HAP-1 (cell line): Measurements from ENCODE around the gene CDKAL1.

Experiments used
- DNase-seq, 2 experiments: peaks; one replicate each; pipeline ENCODE4 v3.0.0-alpha.2; 2016 to 2020; ENCODE audit warnings: low spot score in 2 of 2
- H3K27me3 ChIP-seq: fragments of 250-450 bp; sonication (Bioruptor Pico); 2 replicates; pipeline ENCODE4 v1.5.1; 2020; ENCODE audit warnings: low read depth, mild to moderate bottlenecking, moderate library complexity
- H3K36me3 ChIP-seq: fragments of 250-450 bp; sonication (Bioruptor Pico); replicated peaks from 2 replicates; pipeline ENCODE4 v1.5.1; 2020; ENCODE audit warnings: mild to moderate bottlenecking
- H3K4me1 ChIP-seq: fragments of 250-450 bp; sonication (Bioruptor Pico); 2 replicates; pipeline ENCODE4 v1.5.1; 2020; ENCODE audit warnings: mild to moderate bottlenecking
- H3K4me3 ChIP-seq: fragments of 250-450 bp; sonication (Bioruptor Pico); 2 replicates; pipeline ENCODE4 v1.5.1; 2020; ENCODE audit warnings: mild to moderate bottlenecking, moderate library complexity
- H3K9me3 ChIP-seq: fragments of 250-450 bp; sonication (Bioruptor Pico); 2 replicates; pipeline ENCODE4 v1.5.1; 2020; ENCODE audit warnings: mild to moderate bottlenecking, moderate library complexity
- in situ Hi-C: fragments of 300-500 bp; cut with MboI; formaldehyde crosslinking; loops from 3 replicates; pipeline ENCODE4 v1.14.3; 2020; ENCODE audit warnings: low sequenced_read_pairs, inconsistent platforms, mixed read lengths

The CDKAL1 gene

GRCh38 chr6:21098134-21098533 lies 563.9 kb downstream of the CDKAL1 start:
- H3K9me3 ChIP-seq, result no peaks in the 10 kb centered on the region
- H3K4me1 ChIP-seq, result peaks cover 27% of the 10 kb centered on the region
- H3K36me3 ChIP-seq, result no peaks in the 10 kb centered on the region
- no peak overlapping the region for H3K4me3 ChIP-seq
- no peaks in the 10 kb centered on the region for H3K27me3 ChIP-seq
- in situ Hi-C loops, result no loop called here
- DNase-seq, result no peak

GRCh38 chr6:21098744-21099143 lies 564.5 kb downstream of the CDKAL1 start:
- no peaks in the 10 kb centered on the region for H3K27me3 ChIP-seq
- H3K36me3 ChIP-seq, result no peaks in the 10 kb centered on the region
- H3K4me1 ChIP-seq, result peaks cover 27% of the 10 kb centered on the region
- in situ Hi-C loops, result no loop called here
- H3K4me3 ChIP-seq, result no peak overlapping the region
- DNase-seq, result no peak
- no peaks in the 10 kb centered on the region for H3K9me3 ChIP-seq

GRCh38 chr6:21099338-21100314 lies 565.4 kb downstream of the CDKAL1 start:
- Histone ChIP-seq H3K4me3 (no peak overlapping the region), H3K36me3 (no peaks in the 10 kb centered on the region), H3K4me1 (peaks cover 27% of the 10 kb centered on the region), H3K27me3 (no peaks in the 10 kb centered on the region), H3K9me3 (no peaks in the 10 kb centered on the region)
- in situ Hi-C loops, result no loop called here
- DNase-seq, result no peak

- in situ Hi-C loops, result no loop called here
- H3K4me1 ChIP-seq, result peaks cover 27% of the 10 kb centered on the region
- no peaks in the 10 kb centered on the region for H3K27me3 ChIP-seq
- DNase-seq, result peak in 1 of 2 experiments; percentile 48
- H3K9me3 ChIP-seq, result no peaks in the 10 kb centered on the region
- no peaks in the 10 kb centered on the region for H3K36me3 ChIP-seq
- H3K4me3 ChIP-seq, result no peak overlapping the region
Measured at GRCh38 chr6:21100991-21101390, 566.7 kb downstream of the CDKAL1 start.

- peaks cover 27% of the 10 kb centered on the region for H3K4me1 ChIP-seq
- H3K36me3 ChIP-seq, result no peaks in the 10 kb centered on the region
- H3K27me3 ChIP-seq, result no peaks in the 10 kb centered on the region
- no peak for DNase-seq
- H3K4me3 ChIP-seq, result no peak overlapping the region
- H3K9me3 ChIP-seq, result no peaks in the 10 kb centered on the region
- in situ Hi-C loops, result no loop called here
Measured at GRCh38 chr6:21101694-21102093, 567.4 kb downstream of the CDKAL1 start.

- Histone ChIP-seq H3K4me3 (no peak overlapping the region), H3K4me1 (peaks cover 27% of the 10 kb centered on the region), H3K9me3 (no peaks in the 10 kb centered on the region), H3K27me3 (no peaks in the 10 kb centered on the region), H3K36me3 (no peaks in the 10 kb centered on the region)
- no peak for DNase-seq
- in situ Hi-C loops, result no loop called here
Measured at GRCh38 chr6:21102201-21102600, 567.9 kb downstream of the CDKAL1 start.

GRCh38 chr6:21102624-21103023 lies 568.4 kb downstream of the CDKAL1 start:
- in situ Hi-C loops, result no loop called here
- Histone ChIP-seq H3K4me1 (peaks cover 26% of the 10 kb centered on the region), H3K9me3 (no peaks in the 10 kb centered on the region), H3K36me3 (no peaks in the 10 kb centered on the region), H3K27me3 (no peaks in the 10 kb centered on the region), H3K4me3 (no peak overlapping the region)
- no peak for DNase-seq

GRCh38 chr6:21103626-21104224 lies 569.5 kb downstream of the CDKAL1 start:
- Histone ChIP-seq H3K36me3 (no peaks in the 10 kb centered on the region), H3K9me3 (no peaks in the 10 kb centered on the region), H3K4me3 (no peak overlapping the region), H3K4me1 (peaks cover 22% of the 10 kb centered on the region), H3K27me3 (no peaks in the 10 kb centered on the region)
- no peak for DNase-seq
- in situ Hi-C loops, result no loop called here

GRCh38 chr6:21104288-21104687 lies 570.0 kb downstream of the CDKAL1 start:
- Histone ChIP-seq H3K27me3 (no peaks in the 10 kb centered on the region), H3K4me3 (no peak overlapping the region), H3K36me3 (no peaks in the 10 kb centered on the region), H3K4me1 (peaks cover 21% of the 10 kb centered on the region), H3K9me3 (no peaks in the 10 kb centered on the region)
- in situ Hi-C loops, result no loop called here
- DNase-seq, result no peak

- Histone ChIP-seq H3K4me3 (no peak overlapping the region), H3K9me3 (no peaks in the 10 kb centered on the region), H3K36me3 (no peaks in the 10 kb centered on the region), H3K4me1 (peaks cover 22% of the 10 kb centered on the region), H3K27me3 (no peaks in the 10 kb centered on the region)
- in situ Hi-C loops, result no loop called here
- DNase-seq, result no peak
Measured at GRCh38 chr6:21107796-21108195, 573.5 kb downstream of the CDKAL1 start.

GRCh38 chr6:21109391-21110178 lies 575.3 kb downstream of the CDKAL1 start:
- in situ Hi-C loops, result no loop called here
- Histone ChIP-seq H3K36me3 (no peaks in the 10 kb centered on the region), H3K4me3 (no peak overlapping the region), H3K27me3 (no peaks in the 10 kb centered on the region), H3K9me3 (no peaks in the 10 kb centered on the region), H3K4me1 (peaks cover 25% of the 10 kb centered on the region)
- DNase-seq, result peak in 1 of 2 experiments; percentile 41

GRCh38 chr6:21110684-21111083 lies 576.4 kb downstream of the CDKAL1 start:
- Histone ChIP-seq H3K27me3 (no peaks in the 10 kb centered on the region), H3K9me3 (no peaks in the 10 kb centered on the region), H3K4me3 (no peak overlapping the region), H3K36me3 (no peaks in the 10 kb centered on the region), H3K4me1 (peaks cover 34% of the 10 kb centered on the region)
- in situ Hi-C loops, result no loop called here
- DNase-seq, result no peak

GRCh38 chr6:21111093-21111725 lies 577.0 kb downstream of the CDKAL1 start:
- in situ Hi-C loops, result no loop called here
- no peak overlapping the region for H3K4me3 ChIP-seq
- H3K9me3 ChIP-seq, result no peaks in the 10 kb centered on the region
- DNase-seq, result no peak
- H3K4me1 ChIP-seq, result peaks cover 39% of the 10 kb centered on the region
- H3K27me3 ChIP-seq, result no peaks in the 10 kb centered on the region
- H3K36me3 ChIP-seq, result no peaks in the 10 kb centered on the region
